ENCODE measurements around the gene SLC4A7. TPM values are rescaled to one million over a fixed set of nuclear protein-coding genes. Genes with fewer than 3 reads are reported as not detected.

SLC4A7 gene
- total and polyA plus RNA-seq, 2 donors (not counting 1 experiment from before 2014, with no cell fraction given) = 23.8 to 214 TPM

DNA sequence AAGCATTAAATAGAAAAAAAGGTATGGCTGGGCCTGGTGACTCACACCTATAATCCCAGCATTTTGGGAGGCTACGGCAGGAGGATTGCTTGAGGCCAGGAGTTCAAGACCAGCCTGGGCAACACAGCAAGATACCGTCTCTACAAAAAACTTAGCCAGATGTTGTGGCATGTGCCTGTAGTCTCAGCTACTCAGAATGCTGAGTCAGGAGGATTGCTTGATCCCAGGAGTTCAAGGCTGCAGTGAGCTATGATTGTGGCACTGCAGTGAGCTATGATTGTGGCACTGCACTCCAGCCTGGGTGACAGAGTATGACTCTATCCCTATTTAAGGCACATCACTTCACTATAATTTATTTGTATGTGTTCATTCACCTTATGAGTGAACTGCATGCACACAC, 54.3 kb downstream of the SLC4A7 start:
- Histone ChIP-seq H3K4me1 (ENCODE audit: control insufficient read depth, extremely low read depth, insufficient read depth, low read length) (peaks cover 6% of the 10 kb centered on the region), H3K4me3 (replicated peaks in 1 of 4; ENCODE audit: control extremely low read depth in 1 of 4, insufficient read depth in 1 of 4, low read depth in 3 of 4, low read length in 4 of 4) (no peak overlapping the region), H3K36me3 (ENCODE audit: control insufficient read depth, insufficient read depth, low read length) (peaks cover 7% of the 10 kb centered on the region), H4K20me1 (ENCODE audit: control insufficient read depth, extremely low read depth, insufficient read depth, low read length) (no peaks in the 10 kb centered on the region), H3K4me2 (ENCODE audit: extremely low read depth, insufficient read depth, low read length) (no peak overlapping the region), H3K27ac (ENCODE audit: insufficient read depth, low read length) (peak overlapping the region; percentile 9), H3K27me3 (ENCODE audit: control insufficient read depth, insufficient read depth, low read length) (no peaks in the 10 kb centered on the region), H3K9me3 (ENCODE audit: control insufficient read depth, insufficient read depth, low read depth, low read length) (no peaks in the 10 kb centered on the region), H3K9ac (ENCODE audit: insufficient read depth, low read length) (no peak overlapping the region), H2AFZ (ENCODE audit: low read length) (no peak overlapping the region), H3K79me2 (ENCODE audit: control insufficient read depth, insufficient read depth, low read length) (peaks cover 6% of the 10 kb centered on the region)
- TF ChIP-seq CTCF (conservative IDR thresholded peaks at IDR 0.05 in 1 of 2, IDR thresholded peaks at IDR 0.05 in 1 of 2; ENCODE audit: low read depth in 1 of 2, low read length in 2 of 2) (no peak), EZH2 (IDR thresholded peaks at IDR 0.05; ENCODE audit: low read length, missing control alignments) (no peak)
- no peak for DNase-seq (ENCODE audit: low read depth in 2 of 2)

DNA sequence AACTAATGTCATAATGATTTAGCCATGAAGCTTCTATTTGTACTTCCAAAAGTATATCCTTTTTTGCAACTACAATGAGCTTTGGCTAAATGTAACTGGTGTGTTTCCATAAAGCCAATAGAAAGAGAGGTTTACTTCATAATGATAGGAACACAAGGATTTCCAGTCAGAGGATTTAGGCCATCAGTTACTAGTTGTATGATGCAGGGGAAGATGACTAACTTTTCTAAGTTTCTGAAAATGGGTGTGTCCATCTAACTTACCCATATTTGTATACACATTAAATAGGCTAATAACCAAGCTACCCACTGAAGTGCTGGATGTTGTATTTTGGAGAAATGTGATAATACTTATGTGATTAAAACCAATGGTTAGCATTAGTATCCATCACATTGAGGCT, 55.7 kb downstream of the SLC4A7 start:
- H3K27me3 ChIP-seq (ENCODE audit: control insufficient read depth, insufficient read depth, low read length) = no peaks in the 10 kb centered on the region
- no peak overlapping the region for H2AFZ ChIP-seq (ENCODE audit: low read length)
- H3K27ac ChIP-seq (ENCODE audit: insufficient read depth, low read length) = no peak overlapping the region
- TF ChIP-seq EZH2 (IDR thresholded peaks at IDR 0.05; ENCODE audit: low read length, missing control alignments) = no peak
- TF ChIP-seq CTCF (conservative IDR thresholded peaks at IDR 0.05 in 1 of 2, IDR thresholded peaks at IDR 0.05 in 1 of 2; ENCODE audit: low read depth in 1 of 2, low read length in 2 of 2) = no peak
- H3K36me3 ChIP-seq (ENCODE audit: control insufficient read depth, insufficient read depth, low read length) = peaks cover 7% of the 10 kb centered on the region
- H4K20me1 ChIP-seq (ENCODE audit: control insufficient read depth, extremely low read depth, insufficient read depth, low read length) = no peaks in the 10 kb centered on the region
- peaks cover 6% of the 10 kb centered on the region for H3K79me2 ChIP-seq (ENCODE audit: control insufficient read depth, insufficient read depth, low read length)
- peak in 1 of 2 donors; percentile 29 for DNase-seq (ENCODE audit: low read depth in 2 of 2)
- H3K9ac ChIP-seq (ENCODE audit: insufficient read depth, low read length) = no peak overlapping the region
- peaks cover 12% of the 10 kb centered on the region for H3K4me1 ChIP-seq (ENCODE audit: control insufficient read depth, extremely low read depth, insufficient read depth, low read length)
- no peak overlapping the region for H3K4me3 ChIP-seq (replicated peaks in 1 of 4; ENCODE audit: control extremely low read depth in 1 of 4, insufficient read depth in 1 of 4, low read depth in 3 of 4, low read length in 4 of 4)
- H3K4me2 ChIP-seq (ENCODE audit: extremely low read depth, insufficient read depth, low read length) = no peak overlapping the region
- H3K9me3 ChIP-seq (ENCODE audit: control insufficient read depth, insufficient read depth, low read depth, low read length) = no peaks in the 10 kb centered on the region

- H3K36me3 ChIP-seq (ENCODE audit: control insufficient read depth, insufficient read depth, low read length) = peaks cover 7% of the 10 kb centered on the region
- no peak for DNase-seq (ENCODE audit: low read depth in 2 of 2)
- H3K27me3 ChIP-seq (ENCODE audit: control insufficient read depth, insufficient read depth, low read length) = no peaks in the 10 kb centered on the region
- no peak overlapping the region for H3K4me2 ChIP-seq (ENCODE audit: extremely low read depth, insufficient read depth, low read length)
- H2AFZ ChIP-seq (ENCODE audit: low read length) = no peak overlapping the region
- TF ChIP-seq EZH2 (IDR thresholded peaks at IDR 0.05; ENCODE audit: low read length, missing control alignments) (no peak), CTCF (conservative IDR thresholded peaks at IDR 0.05 in 1 of 2, IDR thresholded peaks at IDR 0.05 in 1 of 2; ENCODE audit: low read depth in 1 of 2, low read length in 2 of 2) (no peak)
- no peak overlapping the region for H3K27ac ChIP-seq (ENCODE audit: insufficient read depth, low read length)
- no peak overlapping the region for H3K9ac ChIP-seq (ENCODE audit: insufficient read depth, low read length)
- H4K20me1 ChIP-seq (ENCODE audit: control insufficient read depth, extremely low read depth, insufficient read depth, low read length) = no peaks in the 10 kb centered on the region
- peaks cover 5% of the 10 kb centered on the region for H3K79me2 ChIP-seq (ENCODE audit: control insufficient read depth, insufficient read depth, low read length)
- no peak overlapping the region for H3K4me3 ChIP-seq (replicated peaks in 1 of 4; ENCODE audit: control extremely low read depth in 1 of 4, insufficient read depth in 1 of 4, low read depth in 3 of 4, low read length in 4 of 4)
- peaks cover 12% of the 10 kb centered on the region for H3K4me1 ChIP-seq (ENCODE audit: control insufficient read depth, extremely low read depth, insufficient read depth, low read length)
- no peaks in the 10 kb centered on the region for H3K9me3 ChIP-seq (ENCODE audit: control insufficient read depth, insufficient read depth, low read depth, low read length)
Measured at GRCh38 chr3:27426926-27427325, 57.3 kb downstream of the SLC4A7 start.
